Activated CD8-positive, alpha-beta T cell treated with anti-CD3 and anti-CD28 coated beads for 36 hours (primary cell): ENCODE results near the gene SLC36A3. TPM values are rescaled to one million over a fixed set of nuclear protein-coding genes. Genes with fewer than 3 reads are reported as not detected.

Experiments used
- ATAC-seq: fragments of 200-7000 bp; cut with Tn5 transposase; one replicate; pipeline ENCODE4 v1.10.0; 2021; ENCODE audit warnings: mild to moderate bottlenecking, moderate library complexity
- CTCF ChIA-PET: fragments of 350-600 bp; sonication (Branson Sonifier 250); formaldehyde crosslinking; loops from one replicate; lab custom pipeline; 2021; ENCODE audit warnings: antibody characterized with exemption; lab: Charles Lee
- POLR2A ChIA-PET: fragments of 350-600 bp; sonication (Branson Sonifier 250); formaldehyde crosslinking; loops from one replicate; lab custom pipeline; 2021; ENCODE audit warnings: antibody characterized with exemption; lab: Charles Lee
- DNase-seq: peaks from one replicate; pipeline ENCODE4 v3.0.0-alpha.2; 2020
- H3K27ac Mint-ChIP-seq: one replicate; pipeline ENCODE4 v1.8.0; 2021; ENCODE audit warnings: mild to moderate bottlenecking, mixed read lengths
- H3K27me3 Mint-ChIP-seq: one replicate; pipeline ENCODE4 v1.8.0; 2021; ENCODE audit warnings: mixed read lengths
- H3K36me3 Mint-ChIP-seq: one replicate; pipeline ENCODE4 v1.8.0; 2021; ENCODE audit warnings: low read depth, mixed read lengths
- H3K4me1 Mint-ChIP-seq: one replicate; pipeline ENCODE4 v1.8.0; 2021; ENCODE audit warnings: low read depth, mixed read lengths
- H3K4me3 Mint-ChIP-seq: one replicate; pipeline ENCODE4 v1.8.0; 2021; ENCODE audit warnings: mild to moderate bottlenecking, moderate library complexity, mixed read lengths
- H3K9me3 Mint-ChIP-seq: one replicate; pipeline ENCODE4 v1.8.0; 2021; ENCODE audit warnings: mixed read lengths
- intact Hi-C: fragments of 100-400 bp; cut with micrococcal nuclease; formaldehyde crosslinking; loops from one replicate; pipeline ENCODE4 v1.10.0; 2022
- total RNA-seq, 2 experiments: library from RNA; stranded (reverse); gene quantifications; one replicate each; pipeline ENCODE4 v1.2.3, GENCODE V29; 2021
- TF ChIP-seq, protein P1 (sequence below): fragments of 200-600 bp; IDR thresholded peaks from one replicate; pipeline ENCODE4 v1.8.0; 2022; ENCODE audit warnings: antibody characterized with exemption, mild to moderate bottlenecking

SLC36A3 gene
- total RNA-seq, 2 experiments from 2014 or later = not detected

GRCh38 chr5:151230048-151230680 lies 73.4 kb downstream of the SLC36A3 start:
- no peak for ATAC-seq
- intact Hi-C loops = no loop called here
- POLR2A ChIA-PET = interaction anchor here (0.9 to 1.6 kb wide), 3 partner anchors 9 to 23 kb away, joined by 3 to 6 read pairs (median 3); partner anchors contain the start of gene GM2A

GRCh38 chr5:151228986-151229385 lies 74.6 kb downstream of the SLC36A3 start:
- no peaks in the 10 kb centered on the region for H3K36me3 Mint-ChIP-seq
- no peaks in the 10 kb centered on the region for H3K9me3 Mint-ChIP-seq
- ATAC-seq (no peak), DNase-seq (no peak)
- CTCF ChIA-PET = interaction anchor here (1.3 to 5.1 kb wide), 5 partner anchors 10 to 423 kb away, joined by 3 to 41 read pairs (median 5); no protein-coding TSS in a partner anchor
- TF ChIP-seq, protein P1, sequence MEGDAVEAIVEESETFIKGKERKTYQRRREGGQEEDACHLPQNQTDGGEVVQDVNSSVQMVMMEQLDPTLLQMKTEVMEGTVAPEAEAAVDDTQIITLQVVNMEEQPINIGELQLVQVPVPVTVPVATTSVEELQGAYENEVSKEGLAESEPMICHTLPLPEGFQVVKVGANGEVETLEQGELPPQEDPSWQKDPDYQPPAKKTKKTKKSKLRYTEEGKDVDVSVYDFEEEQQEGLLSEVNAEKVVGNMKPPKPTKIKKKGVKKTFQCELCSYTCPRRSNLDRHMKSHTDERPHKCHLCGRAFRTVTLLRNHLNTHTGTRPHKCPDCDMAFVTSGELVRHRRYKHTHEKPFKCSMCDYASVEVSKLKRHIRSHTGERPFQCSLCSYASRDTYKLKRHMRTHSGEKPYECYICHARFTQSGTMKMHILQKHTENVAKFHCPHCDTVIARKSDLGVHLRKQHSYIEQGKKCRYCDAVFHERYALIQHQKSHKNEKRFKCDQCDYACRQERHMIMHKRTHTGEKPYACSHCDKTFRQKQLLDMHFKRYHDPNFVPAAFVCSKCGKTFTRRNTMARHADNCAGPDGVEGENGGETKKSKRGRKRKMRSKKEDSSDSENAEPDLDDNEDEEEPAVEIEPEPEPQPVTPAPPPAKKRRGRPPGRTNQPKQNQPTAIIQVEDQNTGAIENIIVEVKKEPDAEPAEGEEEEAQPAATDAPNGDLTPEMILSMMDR = no peak
- H3K27ac Mint-ChIP-seq = no peak overlapping the region
- H3K4me3 Mint-ChIP-seq = no peak overlapping the region
- intact Hi-C loops = no loop called here
- POLR2A ChIA-PET = interaction anchor here (0.9 to 1.3 kb wide), 2 partner anchors 13 to 24 kb away, joined by 3 read pairs; partner anchors contain the start of gene GM2A
- H3K27me3 Mint-ChIP-seq = no peaks in the 10 kb centered on the region
- peaks cover 16% of the 10 kb centered on the region for H3K4me1 Mint-ChIP-seq

More at GRCh38 chr5:151230048-151230680, 73.4 kb downstream of the SLC36A3 start:
- Mint-ChIP-seq H3K27me3 (no peaks in the 10 kb centered on the region), H3K9me3 (no peaks in the 10 kb centered on the region), H3K36me3 (no peaks in the 10 kb centered on the region), H3K27ac (no peak overlapping the region), H3K4me3 (no peak overlapping the region), H3K4me1 (peaks cover 20% of the 10 kb centered on the region)
- CTCF ChIA-PET = interaction anchor here (0.6 to 5.1 kb wide), 6 partner anchors 8 to 422 kb away, joined by 3 to 41 read pairs (median 4); no protein-coding TSS in a partner anchor
- TF ChIP-seq, protein P1 = no peak
- no peak for DNase-seq

GRCh38 chr5:151227918-151228447 lies 75.6 kb downstream of the SLC36A3 start:
- ChIA-PET CTCF (interaction anchor here (1.3 to 5.1 kb wide), 4 partner anchors 11 to 113 kb away, joined by 3 to 41 read pairs (median 6); no protein-coding TSS in a partner anchor), POLR2A (interaction anchor here (1.3 kb wide), 1 partner anchor 14 kb away, joined by 3 read pairs; no protein-coding TSS in a partner anchor)
- TF ChIP-seq, protein P1 = no peak
- Mint-ChIP-seq H3K36me3 (peaks cover 4% of the 10 kb centered on the region), H3K4me3 (no peak overlapping the region), H3K27me3 (no peaks in the 10 kb centered on the region), H3K27ac (no peak overlapping the region), H3K9me3 (no peaks in the 10 kb centered on the region), H3K4me1 (peaks cover 14% of the 10 kb centered on the region)
- intact Hi-C loops = no loop called here
- DNase-seq (no peak), ATAC-seq (no peak)

Other genes with a start within 250 kb of the SLC36A3 start
- gene TNIP1, start 222.7 kb downstream of the SLC36A3 start, total RNA-seq = 100 to 1,000 TPM; 222 TPM
- gene ANXA6, start 146.0 kb downstream of the SLC36A3 start, total RNA-seq = 100 to 1,000 TPM; 328 to 336 TPM
- gene CCDC69, start 79.7 kb downstream of the SLC36A3 start, total RNA-seq = 10 to 100 TPM; 33.0 to 34.5 TPM
- 10 to 100 TPM; 13.3 to 13.7 TPM for gene GM2A, start 50.6 kb downstream of the SLC36A3 start, total RNA-seq
- gene SLC36A2, start 43.8 kb upstream of the SLC36A3 start, total RNA-seq = not detected
- gene SLC36A1, start 143.8 kb upstream of the SLC36A3 start, total RNA-seq = 1 to 10 TPM; 3.5 to 3.7 TPM